Right lobe of liver (tissue), 6 donors: ENCODE data around the gene SHMT2. TPM values are rescaled to one million over a fixed set of nuclear protein-coding genes. Genes with fewer than 3 reads are reported as not detected.

ENCODE experiments used
- ATAC-seq, 4 donors: fragments of 200-7000 bp; cut with Tn5 transposase; one replicate each; pipeline ENCODE4 v1.9.1; 2020; ENCODE audit warnings: mild to moderate bottlenecking in 4 of 4, moderate library complexity in 4 of 4
- DNase-seq, 3 donors: peaks; one replicate each; pipeline ENCODE4 v3.0.0-alpha.2; 2020
- H3K27ac ChIP-seq, 3 donors: fragments of 200-600 bp; one replicate each; pipeline ENCODE4 v1.8.0; 2022
- H3K27me3 ChIP-seq, 2 donors: fragments of 200-600 bp; one replicate each; pipeline ENCODE4 v1.8.0; 2022
- H3K36me3 ChIP-seq, 4 donors: fragments of 200-600 bp; sonication (generic) in 1 of 4; one replicate each; pipeline versions ENCODE4 v1.5.1 to v1.8.0; 2017 to 2022; ENCODE audit warnings: control low read depth in 1 of 4
- H3K4me1 ChIP-seq, 4 donors: fragments of 200-600 bp; sonication (generic) in 1 of 4; one replicate each; pipeline versions ENCODE4 v1.5.1 to v1.8.0; 2017 to 2022; ENCODE audit warnings: control low read depth in 1 of 4
- H3K4me3 ChIP-seq, 3 donors: fragments of 200-600 bp; one replicate each; pipeline ENCODE4 v1.8.0; 2022
- H3K9me3 ChIP-seq, 4 donors: fragments of 200-600 bp; sonication (generic) in 1 of 4; one replicate each; pipeline versions ENCODE4 v1.5.1 to v1.8.0; 2017 to 2022; ENCODE audit warnings: control low read depth in 1 of 4
- CTCF ChIP-seq, 4 donors: fragments of 200-600 bp in 3 of 4; fragments of 450-650 bp in 1 of 4; IDR thresholded peaks; one replicate each; pipeline versions ENCODE4 v1.5.1 to v1.8.0; 2016 to 2022; ENCODE audit warnings: antibody characterized with exemption in 4 of 4, mild to moderate bottlenecking in 2 of 4
- POLR2A ChIP-seq: fragments of 450-650 bp; IDR thresholded peaks from one replicate; pipeline ENCODE4 v1.6.1; 2017; ENCODE audit warnings: antibody characterized with exemption, mild to moderate bottlenecking
- WGBS: methylation state at CpG from one replicate; pipeline ENCODE4 v1.1.6; 2018; ENCODE audit warnings: low coverage, low lambda C conversion rate; ENCODE audit not compliant: insufficient coverage; ENCODE audit errors: missing lambda C conversion rate; 5-methylcytosine and 5-hydroxymethylcytosine counted together
- intact Hi-C, 2 donors: fragments of 100-400 bp; cut with DNase I; formaldehyde crosslinking; loops; one replicate each; pipeline versions ENCODE4 v1.11.2 to v1.14.1; 2022
- total RNA-seq, 6 experiments: library from RNA; depleted of rRNA in 2 of 6; stranded (reverse); fragments of >200 nt in 2 of 6; fragmentation: NEBNext Ultra II Directional in 3 of 6; extraction: Animal tissue kit (Norgen Biotek cat#: 25700) in 3 of 6; gene quantifications; one replicate each; pipeline versions ENCODE4 v1.1.0 to v1.2.4, GENCODE V29; 2016 to 2023
- donor health status: DM: no; HTN: yes; CAD: no.
- donor health status: DM: no; HTN: no; CAD: no.
- donor health status: DM: no; HTN: no; CAD: no.
- donor health status: DM: no; HTN: yes; CAD: no.
- donor health status: DM: no; HTN: yes; CAD: no.

The SHMT2 gene
- total RNA-seq, 6 experiments from 2014 or later, result 157 to 228 (median 194) TPM

- intact Hi-C loops, result no loop called here
- Histone ChIP-seq H3K9me3 (no peaks in the 10 kb centered on the region), H3K27ac (no peak overlapping the region), H3K4me1 (no peaks in the 10 kb centered on the region), H3K4me3 (no peak overlapping the region), H3K36me3 (peaks cover 5 to 99% (median 64%) of the 10 kb centered on the region in 4 donors), H3K27me3 (no peaks in the 10 kb centered on the region)
- WGBS, result 88% methylated on average over 10 of the region's 28 CpGs
- DNase-seq (no peak), ATAC-seq (no peak)
- TF ChIP-seq POLR2A (no peak), CTCF (IDR thresholded peaks at IDR 0.05) (no peak)
Observed at GRCh38 chr12:57203201-57203600, 26.3 kb upstream of the SHMT2 start.

GRCh38 chr12:57203791-57204190 lies 25.7 kb upstream of the SHMT2 start:
- no peaks in the 10 kb centered on the region for H3K4me1 ChIP-seq
- DNase-seq (no peak), ATAC-seq (no peak)
- TF ChIP-seq POLR2A, result no peak
- intact Hi-C loops, result no loop called here
- no peak overlapping the region for H3K4me3 ChIP-seq
- no peaks in the 10 kb centered on the region for H3K9me3 ChIP-seq
- H3K36me3 ChIP-seq, result peaks cover 5 to 99% (median 66%) of the 10 kb centered on the region in 4 donors
- WGBS, result 92% methylated on average over 2 of the region's 11 CpGs
- H3K27me3 ChIP-seq, result no peaks in the 10 kb centered on the region
- no peak overlapping the region for H3K27ac ChIP-seq

GRCh38 chr12:57204454-57204853 lies 25.1 kb upstream of the SHMT2 start:
- no peak for TF ChIP-seq CTCF (IDR thresholded peaks at IDR 0.05)
- no peak for TF ChIP-seq POLR2A
- intact Hi-C loops, result no loop called here
- no peak for ATAC-seq
- H3K27ac ChIP-seq, result no peak overlapping the region
- 88% methylated on average over 14 of the region's 19 CpGs for WGBS
- DNase-seq, result no peak
- no peaks in the 10 kb centered on the region for H3K27me3 ChIP-seq
- H3K4me1 ChIP-seq, result no peaks in the 10 kb centered on the region
- H3K36me3 ChIP-seq, result peaks cover 5 to 99% (median 67%) of the 10 kb centered on the region in 4 donors
- no peak overlapping the region for H3K4me3 ChIP-seq
- H3K9me3 ChIP-seq, result no peaks in the 10 kb centered on the region

GRCh38 chr12:57205186-57205585 lies 24.3 kb upstream of the SHMT2 start:
- ATAC-seq (no peak), DNase-seq (no peak)
- H3K36me3 ChIP-seq, result peaks cover 5 to 100% (median 66%) of the 10 kb centered on the region in 4 donors
- no peak overlapping the region for H3K4me3 ChIP-seq
- H3K9me3 ChIP-seq, result no peaks in the 10 kb centered on the region
- H3K4me1 ChIP-seq, result no peaks in the 10 kb centered on the region
- intact Hi-C loops, result loop anchor here in 1 of 2 donors (5.0 kb wide), 1 partner anchor 37 kb away; no protein-coding TSS in a partner anchor
- 94% methylated on average over 12 of the region's 26 CpGs for WGBS
- H3K27me3 ChIP-seq, result no peaks in the 10 kb centered on the region
- no peak overlapping the region for H3K27ac ChIP-seq
- TF ChIP-seq POLR2A (no peak), CTCF (IDR thresholded peaks at IDR 0.05) (no peak)

GRCh38 chr12:57205931-57206330 lies 23.6 kb upstream of the SHMT2 start:
- H3K36me3 ChIP-seq, result peaks cover 5 to 100% (median 63%) of the 10 kb centered on the region in 4 donors
- no peak for DNase-seq
- intact Hi-C loops, result loop anchor here in 1 of 2 donors (5.0 kb wide), 1 partner anchor 36 kb away; no protein-coding TSS in a partner anchor

More at GRCh38 chr12:57205931-57206330, 23.6 kb upstream of the SHMT2 start:
- no peaks in the 10 kb centered on the region for H3K9me3 ChIP-seq
- H3K4me1 ChIP-seq, result no peaks in the 10 kb centered on the region
- no peak overlapping the region for H3K4me3 ChIP-seq
- no peak for ATAC-seq
- TF ChIP-seq POLR2A, result no peak
- no peak for TF ChIP-seq CTCF (IDR thresholded peaks at IDR 0.05)
- WGBS, result 77% methylated on average over 4 of the region's 7 CpGs
- H3K27me3 ChIP-seq, result no peaks in the 10 kb centered on the region
- H3K27ac ChIP-seq, result no peak overlapping the region
